WTC11 (cell line): ENCODE measurements around the gene EFHB.

Experiments used
- CREM ChIP-seq: sonication (generic); formaldehyde crosslinking; IDR thresholded peaks from 2 replicates; pipeline ENCODE4 v1.8.1; 2022; ENCODE audit warnings: mild to moderate bottlenecking, missing genetic modification reagents, moderate library complexity
- ESRRA ChIP-seq: sonication (generic); formaldehyde crosslinking; IDR thresholded peaks from 2 replicates; pipeline ENCODE4 v1.8.1; 2022; ENCODE audit warnings: mild to moderate bottlenecking, missing genetic modification reagents, borderline replicate concordance
- FOXJ3 ChIP-seq: sonication (generic); formaldehyde crosslinking; IDR thresholded peaks from 2 replicates; pipeline ENCODE4 v1.9.0; 2021; ENCODE audit warnings: missing genetic modification reagents, mild to moderate bottlenecking, borderline replicate concordance
- MYBL2 ChIP-seq: sonication (generic); formaldehyde crosslinking; IDR thresholded peaks from 2 replicates; pipeline ENCODE4 v1.8.1; 2023; ENCODE audit warnings: mild to moderate bottlenecking, moderate library complexity, missing genetic modification reagents
- TEAD1 ChIP-seq: sonication (generic); formaldehyde crosslinking; IDR thresholded peaks from 2 replicates; pipeline ENCODE4 v1.8.0; 2022; ENCODE audit warnings: mild to moderate bottlenecking, missing genetic modification reagents
- ZNF416 ChIP-seq: fragments of 250-450 bp; sonication (Bioruptor Pico); IDR thresholded peaks from 2 replicates; pipeline ENCODE4 v1.9.0; 2021; ENCODE audit warnings: mild to moderate bottlenecking, inconsistent platforms
- TF ChIP-seq, protein P1 (sequence below): fragments of 200-600 bp; IDR thresholded peaks from 2 replicates; pipeline ENCODE4 v1.8.0; 2022; ENCODE audit warnings: antibody characterized with exemption
- TF ChIP-seq, protein P2 (sequence below): fragments of 250-450 bp; sonication (Bioruptor Pico); IDR thresholded peaks from 2 replicates; pipeline ENCODE4 v1.9.0; 2021; ENCODE audit warnings: mild to moderate bottlenecking, borderline replicate concordance
- TF ChIP-seq, protein P3 (sequence below): sonication (generic); formaldehyde crosslinking; IDR thresholded peaks from 2 replicates; pipeline ENCODE4 v1.8.0; 2022; ENCODE audit warnings: mild to moderate bottlenecking, missing genetic modification reagents
- TF ChIP-seq, protein P4 (sequence below): sonication (generic); formaldehyde crosslinking; IDR thresholded peaks from 2 replicates; pipeline ENCODE4 v1.8.0; 2022; ENCODE audit warnings: mild to moderate bottlenecking, missing genetic modification reagents

DNA sequence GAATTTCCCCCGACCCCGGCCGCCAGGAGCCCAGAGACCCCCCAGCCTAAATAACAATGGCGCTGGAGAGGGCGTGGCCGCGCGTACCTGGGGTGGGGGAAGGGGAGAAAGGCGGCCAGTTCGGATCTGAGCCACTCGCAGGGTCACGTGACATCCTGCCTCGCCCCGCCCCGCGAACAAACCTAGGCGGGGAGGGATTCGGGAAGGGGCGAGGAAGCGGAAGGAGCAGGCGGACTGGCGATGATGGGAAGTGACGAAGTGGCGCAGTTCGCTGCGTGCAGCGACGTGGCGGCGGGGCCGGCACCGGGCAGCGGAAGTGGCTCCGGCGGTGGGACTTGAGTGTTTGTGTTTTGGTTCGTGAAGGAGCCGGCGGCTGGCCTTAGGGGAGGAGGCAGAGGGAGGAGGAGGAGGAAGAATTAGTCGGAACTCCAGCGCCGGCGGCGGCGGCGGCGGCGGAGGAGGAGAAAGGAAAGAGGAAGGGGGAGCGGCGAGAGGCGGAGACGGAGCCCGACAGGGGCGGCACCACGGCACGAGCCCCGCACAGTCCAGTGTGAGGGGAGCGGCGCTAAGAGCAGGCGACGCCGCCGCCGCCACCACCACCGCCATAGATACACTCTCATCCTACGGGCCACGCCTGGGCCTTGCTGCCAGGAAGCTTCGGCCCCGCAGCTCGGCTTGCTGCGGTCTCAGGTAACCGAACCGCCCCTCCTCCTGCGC is 13.0 kb upstream of the EFHB start, which contains the start of gene RAB5A:
- TF ChIP-seq MYBL2 (0 out of 2 replicates have a peak, but pooled peaks have one; percentile 46), CREM (CRISPR knock-in tag) (peak; percentile 92), TEAD1 (peak; percentile 56; the same call in 1 of the 2 replicates), FOXJ3 (CRISPR knock-in tag) (no peak), ESRRA (CRISPR knock-in tag) (0 out of 2 replicates have a peak, but pooled peaks have one; percentile 47), ZNF416 (no peak; the same call in 1 of the 2 replicates)
- TF ChIP-seq, protein P1, sequence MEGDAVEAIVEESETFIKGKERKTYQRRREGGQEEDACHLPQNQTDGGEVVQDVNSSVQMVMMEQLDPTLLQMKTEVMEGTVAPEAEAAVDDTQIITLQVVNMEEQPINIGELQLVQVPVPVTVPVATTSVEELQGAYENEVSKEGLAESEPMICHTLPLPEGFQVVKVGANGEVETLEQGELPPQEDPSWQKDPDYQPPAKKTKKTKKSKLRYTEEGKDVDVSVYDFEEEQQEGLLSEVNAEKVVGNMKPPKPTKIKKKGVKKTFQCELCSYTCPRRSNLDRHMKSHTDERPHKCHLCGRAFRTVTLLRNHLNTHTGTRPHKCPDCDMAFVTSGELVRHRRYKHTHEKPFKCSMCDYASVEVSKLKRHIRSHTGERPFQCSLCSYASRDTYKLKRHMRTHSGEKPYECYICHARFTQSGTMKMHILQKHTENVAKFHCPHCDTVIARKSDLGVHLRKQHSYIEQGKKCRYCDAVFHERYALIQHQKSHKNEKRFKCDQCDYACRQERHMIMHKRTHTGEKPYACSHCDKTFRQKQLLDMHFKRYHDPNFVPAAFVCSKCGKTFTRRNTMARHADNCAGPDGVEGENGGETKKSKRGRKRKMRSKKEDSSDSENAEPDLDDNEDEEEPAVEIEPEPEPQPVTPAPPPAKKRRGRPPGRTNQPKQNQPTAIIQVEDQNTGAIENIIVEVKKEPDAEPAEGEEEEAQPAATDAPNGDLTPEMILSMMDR: no peak
- TF ChIP-seq, protein P2, sequence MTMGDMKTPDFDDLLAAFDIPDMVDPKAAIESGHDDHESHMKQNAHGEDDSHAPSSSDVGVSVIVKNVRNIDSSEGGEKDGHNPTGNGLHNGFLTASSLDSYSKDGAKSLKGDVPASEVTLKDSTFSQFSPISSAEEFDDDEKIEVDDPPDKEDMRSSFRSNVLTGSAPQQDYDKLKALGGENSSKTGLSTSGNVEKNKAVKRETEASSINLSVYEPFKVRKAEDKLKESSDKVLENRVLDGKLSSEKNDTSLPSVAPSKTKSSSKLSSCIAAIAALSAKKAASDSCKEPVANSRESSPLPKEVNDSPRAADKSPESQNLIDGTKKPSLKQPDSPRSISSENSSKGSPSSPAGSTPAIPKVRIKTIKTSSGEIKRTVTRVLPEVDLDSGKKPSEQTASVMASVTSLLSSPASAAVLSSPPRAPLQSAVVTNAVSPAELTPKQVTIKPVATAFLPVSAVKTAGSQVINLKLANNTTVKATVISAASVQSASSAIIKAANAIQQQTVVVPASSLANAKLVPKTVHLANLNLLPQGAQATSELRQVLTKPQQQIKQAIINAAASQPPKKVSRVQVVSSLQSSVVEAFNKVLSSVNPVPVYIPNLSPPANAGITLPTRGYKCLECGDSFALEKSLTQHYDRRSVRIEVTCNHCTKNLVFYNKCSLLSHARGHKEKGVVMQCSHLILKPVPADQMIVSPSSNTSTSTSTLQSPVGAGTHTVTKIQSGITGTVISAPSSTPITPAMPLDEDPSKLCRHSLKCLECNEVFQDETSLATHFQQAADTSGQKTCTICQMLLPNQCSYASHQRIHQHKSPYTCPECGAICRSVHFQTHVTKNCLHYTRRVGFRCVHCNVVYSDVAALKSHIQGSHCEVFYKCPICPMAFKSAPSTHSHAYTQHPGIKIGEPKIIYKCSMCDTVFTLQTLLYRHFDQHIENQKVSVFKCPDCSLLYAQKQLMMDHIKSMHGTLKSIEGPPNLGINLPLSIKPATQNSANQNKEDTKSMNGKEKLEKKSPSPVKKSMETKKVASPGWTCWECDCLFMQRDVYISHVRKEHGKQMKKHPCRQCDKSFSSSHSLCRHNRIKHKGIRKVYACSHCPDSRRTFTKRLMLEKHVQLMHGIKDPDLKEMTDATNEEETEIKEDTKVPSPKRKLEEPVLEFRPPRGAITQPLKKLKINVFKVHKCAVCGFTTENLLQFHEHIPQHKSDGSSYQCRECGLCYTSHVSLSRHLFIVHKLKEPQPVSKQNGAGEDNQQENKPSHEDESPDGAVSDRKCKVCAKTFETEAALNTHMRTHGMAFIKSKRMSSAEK (CRISPR knock-in tag): no peak
- TF ChIP-seq, protein P3, sequence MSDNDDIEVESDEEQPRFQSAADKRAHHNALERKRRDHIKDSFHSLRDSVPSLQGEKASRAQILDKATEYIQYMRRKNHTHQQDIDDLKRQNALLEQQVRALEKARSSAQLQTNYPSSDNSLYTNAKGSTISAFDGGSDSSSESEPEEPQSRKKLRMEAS (CRISPR knock-in tag): peak; percentile 52
- TF ChIP-seq, protein P4, sequence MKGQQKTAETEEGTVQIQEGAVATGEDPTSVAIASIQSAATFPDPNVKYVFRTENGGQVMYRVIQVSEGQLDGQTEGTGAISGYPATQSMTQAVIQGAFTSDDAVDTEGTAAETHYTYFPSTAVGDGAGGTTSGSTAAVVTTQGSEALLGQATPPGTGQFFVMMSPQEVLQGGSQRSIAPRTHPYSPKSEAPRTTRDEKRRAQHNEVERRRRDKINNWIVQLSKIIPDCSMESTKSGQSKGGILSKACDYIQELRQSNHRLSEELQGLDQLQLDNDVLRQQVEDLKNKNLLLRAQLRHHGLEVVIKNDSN (CRISPR knock-in tag): peak; percentile 95
